ENCODE results near the gene TANC1.

TANC1 gene

GRCh38 chr2:159101755-159102489, 133.5 kb downstream of the TANC1 start:
- TF ChIP-seq CTCF (IDR thresholded peaks at IDR 0.05; ENCODE audit: unreplicated experiment in 3 of 3), result no peak
- Mint-ChIP-seq H3K27me3 (ENCODE audit: low read depth) (no peaks in the 10 kb centered on the region), H3K4me1 (peaks cover 34% of the 10 kb centered on the region), H3K4me3 (no peak overlapping the region), H3K36me3 (ENCODE audit: low read depth) (peaks cover 32% of the 10 kb centered on the region), H3K27ac (peak overlapping the region; percentile 19 to 96 (median 89)), H3K9me3 (no peaks in the 10 kb centered on the region)

- Mint-ChIP-seq H3K4me3 (no peak overlapping the region), H3K9me3 (no peaks in the 10 kb centered on the region), H3K36me3 (ENCODE audit: low read depth) (peaks cover 32% of the 10 kb centered on the region), H3K4me1 (peaks cover 41% of the 10 kb centered on the region), H3K27me3 (ENCODE audit: low read depth) (no peaks in the 10 kb centered on the region), H3K27ac (no peak overlapping the region)
- TF ChIP-seq CTCF (IDR thresholded peaks at IDR 0.05; ENCODE audit: unreplicated experiment in 3 of 3), result no peak
Observed at GRCh38 chr2:159103411-159103810, 135.0 kb downstream of the TANC1 start.

GRCh38 chr2:159106109-159106508, 137.7 kb downstream of the TANC1 start:
- no peaks in the 10 kb centered on the region for H3K27me3 Mint-ChIP-seq (ENCODE audit: low read depth)
- H3K4me3 Mint-ChIP-seq, result peak overlapping the region in 1 of 3 experiments; percentile 5
- H3K27ac Mint-ChIP-seq, result peak overlapping the region; percentile 26 to 81 (median 54)
- peaks cover 38% of the 10 kb centered on the region for H3K4me1 Mint-ChIP-seq
- peaks cover 30% of the 10 kb centered on the region for H3K36me3 Mint-ChIP-seq (ENCODE audit: low read depth)
- peak in 1 of 3 experiments; percentile 11 for TF ChIP-seq CTCF (IDR thresholded peaks at IDR 0.05; ENCODE audit: unreplicated experiment in 3 of 3)
- H3K9me3 Mint-ChIP-seq, result no peaks in the 10 kb centered on the region

- Mint-ChIP-seq H3K27ac (peak overlapping the region; percentile 38 to 50 (median 38)), H3K9me3 (no peaks in the 10 kb centered on the region), H3K4me3 (no peak overlapping the region), H3K4me1 (peaks cover 33% of the 10 kb centered on the region), H3K27me3 (ENCODE audit: low read depth) (no peaks in the 10 kb centered on the region), H3K36me3 (ENCODE audit: low read depth) (peaks cover 33% of the 10 kb centered on the region)
- TF ChIP-seq CTCF (IDR thresholded peaks at IDR 0.05; ENCODE audit: unreplicated experiment in 3 of 3), result no peak
Observed at GRCh38 chr2:159108181-159108893, 139.9 kb downstream of the TANC1 start.

GRCh38 chr2:159109517-159109916, 141.1 kb downstream of the TANC1 start:
- no peak overlapping the region for H3K4me3 Mint-ChIP-seq
- H3K9me3 Mint-ChIP-seq, result no peaks in the 10 kb centered on the region

More at GRCh38 chr2:159109517-159109916, 141.1 kb downstream of the TANC1 start:
- H3K4me1 Mint-ChIP-seq, result peaks cover 33% of the 10 kb centered on the region
- no peaks in the 10 kb centered on the region for H3K27me3 Mint-ChIP-seq (ENCODE audit: low read depth)
- TF ChIP-seq CTCF (IDR thresholded peaks at IDR 0.05; ENCODE audit: unreplicated experiment in 3 of 3), result no peak
- peak overlapping the region in 2 of 3 experiments; percentile 38 for H3K27ac Mint-ChIP-seq
- peaks cover 33% of the 10 kb centered on the region for H3K36me3 Mint-ChIP-seq (ENCODE audit: low read depth)
